ENCODE results near the gene SIGLEC12.
"Not testable (repeated sequence)": the region's sequence is repeated elsewhere in the genome, so short reads cannot be mapped to it uniquely, and the experiment has no call there.

SIGLEC12 gene

DNA sequence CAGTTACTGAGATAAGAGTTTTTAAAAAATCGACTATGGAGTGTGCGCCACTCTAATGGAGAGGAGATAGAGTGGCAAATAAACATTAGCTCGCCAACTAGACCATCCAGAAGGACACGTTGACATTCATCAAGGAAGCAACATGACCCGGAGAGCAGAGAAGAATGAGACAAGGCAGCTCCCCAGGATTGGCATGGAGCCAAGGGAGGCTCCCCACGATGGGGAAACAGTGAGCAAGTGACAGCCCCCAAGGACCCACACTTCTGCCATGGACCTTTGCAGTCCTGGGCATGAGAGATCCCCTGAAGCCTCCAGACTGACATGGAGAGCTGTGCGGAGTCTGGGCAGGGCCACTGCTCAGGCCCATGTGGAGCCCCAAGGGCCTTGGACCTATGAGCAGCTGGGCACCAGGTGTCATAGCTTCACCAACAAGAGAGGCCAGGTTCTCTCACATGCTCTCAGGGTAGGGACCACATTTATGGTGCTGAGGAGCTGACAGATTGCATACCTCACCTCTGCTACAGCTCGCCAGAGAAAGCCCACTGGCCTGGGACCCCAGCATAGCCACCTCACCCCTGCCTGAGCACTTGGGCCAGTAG is 23.2 kb upstream of the SIGLEC12 start:
- DNase-seq (ENCODE audit: low read depth in 2 of 2): no peak

DNA sequence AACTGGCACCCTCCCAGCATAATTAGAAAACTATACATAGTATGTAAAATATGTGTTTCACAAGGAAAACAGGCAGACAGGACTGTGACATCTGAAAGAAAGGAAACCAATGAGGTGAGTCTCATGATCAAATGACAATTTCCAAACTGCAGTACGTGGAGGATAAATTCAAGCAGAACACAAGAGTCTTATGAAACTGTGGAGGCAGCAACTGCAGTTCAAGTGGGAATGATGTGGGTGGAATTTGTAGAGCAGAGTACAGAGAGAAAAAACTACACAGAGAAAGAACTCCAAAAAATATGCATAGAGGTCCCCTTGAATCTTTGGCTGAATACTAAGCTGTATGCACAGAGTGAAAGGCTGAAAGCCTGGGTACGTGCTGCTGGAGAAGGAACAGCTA is 20.2 kb upstream of the SIGLEC12 start:
- DNase-seq (ENCODE audit: low read depth in 2 of 2): no peak

DNA sequence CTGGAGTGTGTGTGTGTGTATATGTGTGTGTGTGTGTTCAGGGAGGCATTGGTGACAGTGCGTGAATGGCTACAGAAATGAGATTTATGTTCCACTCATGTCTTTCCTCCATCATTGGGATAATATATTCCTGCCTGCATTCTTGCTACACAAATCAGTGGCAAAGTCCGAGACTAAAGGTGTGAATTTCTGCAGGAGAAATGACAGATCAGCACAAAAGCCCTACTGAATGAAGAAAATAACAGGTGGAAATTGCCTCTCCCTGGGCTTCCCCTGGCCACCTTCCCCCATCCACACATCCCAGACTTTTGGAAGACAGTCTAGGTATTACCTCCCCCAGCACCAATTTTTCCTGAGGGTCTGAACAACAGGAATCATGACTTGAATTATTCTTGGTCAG is 19.8 kb upstream of the SIGLEC12 start:
- DNase-seq (ENCODE audit: low read depth in 2 of 2): no peak

DNA sequence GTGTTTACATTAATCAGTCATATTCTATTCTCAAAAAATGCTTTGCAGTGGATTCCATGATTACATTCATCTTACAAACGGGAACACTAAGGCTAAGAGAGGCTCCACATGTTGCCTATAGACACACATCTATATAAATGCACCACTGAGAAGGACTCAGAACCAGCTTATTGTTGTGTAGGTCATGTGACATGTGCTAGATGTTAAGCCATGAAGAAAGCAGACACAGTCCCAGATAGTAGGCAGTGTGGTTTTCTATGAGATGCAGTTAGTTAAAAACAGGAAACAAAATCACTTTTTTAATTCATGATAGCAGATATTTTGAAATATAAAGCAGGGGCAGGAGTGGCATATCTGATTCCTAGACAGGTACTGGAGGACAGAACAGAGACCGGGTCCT is 19.1 kb upstream of the SIGLEC12 start:
- no peak for DNase-seq (ENCODE audit: low read depth in 2 of 2)

DNA sequence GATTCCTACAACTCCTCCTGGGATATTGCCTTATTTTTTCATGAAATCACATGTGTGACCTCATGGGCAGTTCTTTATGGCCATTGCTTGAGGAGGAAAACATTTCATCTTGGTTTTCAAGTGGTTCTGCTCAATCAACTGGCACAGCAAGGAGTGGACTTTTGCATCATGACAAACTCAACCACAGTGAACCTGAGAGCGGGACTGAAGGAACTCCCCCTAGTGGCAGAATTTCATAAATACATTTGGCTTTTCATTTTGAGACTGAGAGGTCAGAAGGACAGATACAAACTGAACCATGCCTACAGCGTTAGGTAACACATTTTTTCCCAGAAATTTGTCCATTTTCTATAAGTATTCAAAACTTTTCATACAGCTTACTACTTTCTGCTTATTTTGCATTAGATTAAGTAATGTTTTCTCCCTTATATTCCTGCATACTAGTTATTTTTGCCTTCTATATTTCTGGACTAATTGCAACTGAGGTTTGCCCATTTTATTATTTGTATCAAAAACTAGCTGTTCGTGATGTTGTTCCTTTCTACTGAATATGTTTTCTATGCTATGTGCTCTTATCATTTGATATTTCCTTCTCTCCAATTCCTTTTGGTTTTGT is 13.4 kb upstream of the SIGLEC12 start:
- DNase-seq (ENCODE audit: low read depth in 2 of 2): peak; percentile 3 to 16

DNA sequence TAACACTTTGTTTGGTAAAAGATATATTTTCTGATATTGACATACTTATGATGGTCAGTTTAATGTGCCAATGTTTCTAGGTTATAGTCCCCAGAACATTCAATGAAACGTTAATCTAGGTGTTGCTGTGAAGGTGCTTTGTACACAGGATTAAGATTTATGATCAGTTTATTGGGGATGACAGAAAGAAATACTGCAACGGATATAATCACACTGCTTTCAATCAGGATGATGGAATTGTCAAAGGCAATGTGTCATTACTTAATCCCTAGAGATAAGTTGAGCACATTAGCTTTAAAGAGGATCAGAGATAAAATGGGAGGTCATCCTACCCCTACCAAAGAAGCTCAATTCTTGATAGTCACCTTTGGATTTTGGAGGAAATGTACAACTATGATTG is 12.4 kb upstream of the SIGLEC12 start:
- no peak for DNase-seq (ENCODE audit: low read depth in 2 of 2)

DNA sequence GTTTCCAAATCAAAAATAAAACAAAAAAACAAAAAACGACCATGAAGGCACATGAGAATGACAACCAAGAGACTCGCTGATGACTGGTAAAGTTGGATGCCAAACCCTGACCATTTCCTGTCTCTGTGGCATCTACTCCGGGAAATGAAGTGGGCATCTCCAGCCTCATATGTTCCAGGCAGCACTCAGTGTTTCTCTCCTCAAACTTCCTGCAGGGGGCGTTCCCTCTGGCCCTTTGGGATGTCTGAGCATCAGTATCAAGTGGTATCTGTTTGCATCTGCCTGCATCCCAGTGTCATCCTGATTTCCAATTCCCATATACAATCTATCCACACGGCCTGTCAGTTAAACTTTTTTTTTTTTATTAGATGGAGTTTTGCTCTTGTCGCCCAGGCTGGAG is 9.8 kb upstream of the SIGLEC12 start:
- DNase-seq (ENCODE audit: low read depth in 2 of 2): no peak

DNA sequence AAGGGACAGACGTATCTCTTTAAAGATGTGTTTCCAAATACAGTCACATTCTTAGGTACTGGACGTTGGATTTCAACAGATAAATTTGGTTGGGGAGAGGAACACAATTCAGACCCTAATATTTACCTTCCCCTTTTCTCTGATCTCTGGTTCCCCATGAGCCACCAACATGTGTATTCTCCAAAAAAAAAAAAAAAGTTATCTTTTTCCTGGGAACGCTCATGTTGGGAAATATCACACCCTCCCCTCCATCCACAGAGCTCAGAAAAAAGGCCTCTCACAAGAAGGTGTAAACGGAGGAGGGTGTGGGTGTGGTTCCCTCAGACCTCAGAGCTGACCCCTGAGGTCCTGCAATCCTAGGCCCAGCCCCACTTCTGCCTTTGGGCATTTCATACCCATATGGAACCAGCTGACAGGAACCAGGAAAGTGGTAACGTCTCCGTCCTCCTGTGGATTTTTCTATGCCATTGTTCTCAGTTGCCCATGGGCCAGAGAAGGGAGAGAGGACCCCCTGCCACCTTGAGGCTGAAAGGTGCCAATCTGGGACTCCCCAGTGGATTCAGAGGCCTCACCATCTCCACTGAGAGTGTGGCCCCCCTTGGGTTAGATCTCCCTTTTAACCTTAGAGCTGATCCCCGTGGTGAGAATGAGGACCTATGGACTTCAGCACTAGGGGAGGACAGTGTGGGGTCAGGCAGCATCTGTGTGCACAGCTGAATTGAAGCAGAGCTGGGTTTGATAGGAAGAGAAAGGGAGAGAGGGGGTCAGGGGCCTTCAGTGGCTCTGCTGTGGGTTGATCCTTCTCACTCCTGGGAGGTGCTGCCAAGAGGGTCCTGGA is 8.4 kb upstream of the SIGLEC12 start:
- no peak for DNase-seq (ENCODE audit: low read depth in 2 of 2)

DNA sequence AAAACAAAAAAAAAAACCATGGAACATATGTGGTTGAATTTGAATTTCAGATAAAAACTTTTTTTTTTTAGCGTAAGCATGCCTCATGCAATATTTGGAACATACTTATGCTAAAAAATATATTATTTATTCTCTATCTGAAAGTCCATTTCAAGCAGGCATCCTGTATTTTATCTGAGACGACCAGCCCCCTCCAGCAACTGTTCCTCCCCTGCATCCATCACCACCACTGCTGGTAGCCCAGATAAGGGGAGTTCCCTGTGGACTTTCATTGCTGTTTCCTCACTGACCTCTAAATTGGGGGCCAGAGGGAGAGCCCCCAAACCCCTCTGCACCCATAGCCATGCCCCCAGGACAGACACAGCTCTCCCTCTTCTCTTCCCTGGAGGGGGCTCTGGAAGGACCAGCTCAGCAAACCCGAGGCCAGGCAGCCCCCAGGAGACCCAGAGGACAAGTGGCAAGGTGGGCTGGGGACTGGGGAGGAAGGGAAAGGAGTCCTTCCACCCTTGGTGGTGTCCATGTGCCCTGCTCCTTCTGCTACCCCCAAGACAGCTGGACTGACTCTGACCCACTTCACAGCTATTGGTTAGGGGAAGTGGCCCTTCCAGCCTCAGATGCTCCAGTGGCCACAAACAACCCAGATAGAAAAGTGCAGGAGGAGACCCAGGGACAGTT is 6.6 kb upstream of the SIGLEC12 start:
- no peak for DNase-seq (ENCODE audit: low read depth in 2 of 2)

DNA sequence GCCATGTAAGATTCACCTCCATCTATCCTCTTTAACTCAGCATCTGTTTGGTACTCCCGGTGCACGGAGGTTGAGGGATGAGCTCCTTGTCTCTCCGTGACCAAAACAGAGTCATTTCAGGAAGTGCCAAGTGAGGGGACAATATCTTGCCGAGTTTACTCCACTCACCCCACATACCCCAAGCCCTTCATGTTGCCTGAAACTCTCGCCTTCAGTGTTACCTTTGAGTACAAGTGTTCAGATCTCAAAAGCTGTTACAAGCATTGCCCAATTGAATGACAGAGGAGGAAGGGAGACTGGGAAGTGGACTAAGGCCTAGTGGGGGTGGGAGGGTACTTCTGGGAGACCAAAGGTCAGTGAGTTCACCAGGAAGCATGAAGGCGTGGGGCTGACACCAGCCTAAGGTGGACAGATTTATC is 6.0 kb upstream of the SIGLEC12 start:
- DNase-seq (ENCODE audit: low read depth in 2 of 2): no peak

DNA sequence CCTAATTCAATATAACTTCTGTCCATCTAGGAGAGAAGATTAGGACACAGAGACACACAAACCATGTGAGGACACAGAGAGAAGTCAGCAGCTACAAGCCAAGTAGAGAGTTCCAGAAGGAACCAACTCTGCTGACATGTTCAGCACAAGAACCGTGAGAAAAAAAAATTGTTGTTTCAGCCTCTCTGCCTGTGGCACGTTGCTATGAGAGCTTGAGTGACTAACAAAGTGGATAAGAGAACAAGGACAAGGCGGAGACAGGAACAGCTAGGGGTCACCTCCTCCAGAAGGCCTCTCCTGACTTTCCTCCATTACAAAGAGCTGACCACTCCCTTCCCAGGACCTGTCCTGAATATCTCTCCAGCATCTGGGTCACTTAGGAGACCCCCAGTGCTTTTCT is 5.6 kb upstream of the SIGLEC12 start:
- no peak for DNase-seq (ENCODE audit: low read depth in 2 of 2)

DNA sequence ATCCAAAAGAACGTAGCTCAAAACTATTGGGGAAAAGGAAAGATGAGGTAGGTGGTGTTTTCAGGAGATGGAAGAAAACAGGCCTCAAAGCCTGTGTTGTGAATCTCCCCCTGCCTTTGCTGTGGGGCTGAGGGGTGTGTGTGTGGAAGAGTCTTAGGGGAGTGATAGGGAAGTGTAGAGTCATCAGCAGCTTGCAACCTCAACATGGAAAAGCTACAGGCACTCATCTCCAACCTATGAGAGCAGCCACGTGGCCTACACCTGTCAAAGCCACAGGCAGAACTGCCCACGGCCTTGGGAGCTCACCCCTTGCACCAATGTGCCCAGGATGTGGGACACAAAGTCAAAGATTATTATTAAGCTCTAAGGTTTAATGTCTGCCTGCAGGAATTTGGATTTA is 4.3 kb upstream of the SIGLEC12 start:
- DNase-seq (ENCODE audit: low read depth in 2 of 2): no peak

DNA sequence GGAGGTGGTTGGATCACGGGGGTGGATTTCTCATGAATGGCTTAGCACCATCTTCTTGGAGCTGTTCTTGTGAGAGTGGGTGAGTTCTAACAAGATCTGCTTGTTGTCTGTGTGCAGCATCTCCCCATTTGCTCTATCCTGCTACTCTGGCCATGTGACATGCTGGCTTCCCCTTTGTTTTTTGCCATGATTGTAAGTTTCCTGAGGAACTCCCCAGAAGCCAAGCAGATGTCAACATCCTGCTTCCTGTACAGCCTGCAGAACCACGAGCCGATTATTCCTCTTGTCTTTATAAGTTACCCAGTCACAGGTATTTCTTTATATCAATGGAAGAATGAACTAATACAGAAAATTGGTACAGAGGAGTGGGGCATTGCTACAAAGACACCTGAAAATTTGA is 2.3 kb upstream of the SIGLEC12 start:
- no peak for DNase-seq (ENCODE audit: low read depth in 2 of 2)

DNA sequence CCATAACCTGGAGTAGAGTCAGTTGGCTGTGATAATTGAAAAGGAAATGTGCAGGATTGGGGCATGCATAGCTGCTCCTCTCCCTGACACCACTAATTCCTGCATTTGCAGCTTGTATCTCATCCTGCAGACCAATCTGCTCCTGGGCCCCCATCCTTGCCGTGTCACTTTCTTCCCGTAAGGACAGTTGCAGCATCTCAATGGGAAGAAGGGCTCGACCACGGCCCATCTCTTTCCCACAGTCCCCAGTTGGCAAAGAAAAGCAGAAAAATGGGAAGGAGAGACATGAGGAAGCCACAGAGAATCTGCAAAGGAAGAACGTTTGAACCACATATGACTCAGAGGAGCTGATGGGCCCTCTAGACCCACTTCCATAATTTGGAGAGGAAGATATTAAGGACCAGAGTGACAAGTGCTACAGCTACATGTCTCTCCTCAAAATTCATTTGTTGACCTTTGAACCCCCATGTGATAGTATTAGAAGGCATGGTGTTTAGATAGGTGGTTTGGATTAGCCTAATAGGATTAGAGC is 1.8 kb upstream of the SIGLEC12 start:
- DNase-seq (ENCODE audit: low read depth in 2 of 2): no peak

DNA sequence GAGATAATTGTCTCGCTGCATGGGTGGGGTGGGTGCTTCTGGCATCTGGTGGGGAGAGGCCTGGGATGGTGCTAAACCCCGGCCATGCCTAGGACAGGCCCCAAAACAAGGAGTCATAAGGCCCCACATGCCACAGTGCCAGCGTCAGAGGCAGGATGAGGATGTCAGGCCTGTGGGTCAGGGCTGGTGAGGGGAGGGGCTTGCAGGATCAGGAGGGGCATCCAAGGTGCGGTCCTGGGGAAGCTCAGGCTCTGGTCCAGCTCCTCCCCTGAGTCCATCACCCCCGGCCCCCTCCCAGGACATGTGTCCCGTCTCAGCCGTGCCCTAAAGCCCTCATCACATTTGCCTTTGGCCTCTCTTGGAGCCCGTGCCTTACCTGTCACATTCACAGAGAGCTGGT is 669 bp downstream of the SIGLEC12 start:
- not testable (repeated sequence) for DNase-seq (ENCODE audit: low read depth in 2 of 2)

DNA sequence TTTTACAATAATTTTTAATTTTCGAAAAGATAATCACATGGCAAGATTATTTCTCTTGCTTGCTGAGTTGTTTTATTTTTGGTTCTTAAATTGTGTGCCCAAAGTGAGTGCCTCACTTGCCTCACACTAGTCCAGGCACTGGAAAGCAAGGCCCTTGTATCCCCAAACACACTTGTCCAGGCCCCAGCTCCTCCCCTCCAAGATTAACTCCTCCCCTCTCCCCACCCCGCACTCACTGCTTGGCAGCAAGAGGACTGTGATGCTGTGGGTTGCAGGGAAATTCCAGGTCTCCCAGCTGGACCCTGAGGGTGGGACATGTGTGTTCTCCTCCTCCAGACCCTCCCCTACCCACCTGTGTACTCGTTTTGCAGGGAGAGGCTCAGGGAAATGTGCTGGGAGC is 3.9 kb downstream of the SIGLEC12 start:
- DNase-seq (ENCODE audit: low read depth in 2 of 2): no peak

DNA sequence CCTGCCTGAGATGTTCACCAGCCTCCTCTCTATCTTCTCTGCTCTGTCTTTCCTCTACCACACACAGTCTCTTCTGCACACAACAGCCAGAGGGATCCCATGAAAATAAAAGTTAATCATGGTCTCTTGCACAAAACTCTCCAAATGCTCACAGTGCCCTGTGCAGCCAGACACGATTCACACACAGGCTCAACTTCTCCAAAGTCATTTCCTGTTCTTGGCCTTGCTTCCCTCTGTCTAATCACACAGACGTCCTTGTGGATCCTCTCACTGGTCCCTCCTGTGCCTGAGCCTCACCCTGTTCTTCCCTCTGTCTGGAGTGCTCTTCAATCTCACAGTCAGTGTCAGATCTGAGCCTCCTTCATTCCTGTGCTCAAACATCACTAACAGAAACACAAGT is 7.8 kb downstream of the SIGLEC12 start:
- no peak for DNase-seq (ENCODE audit: low read depth in 2 of 2)

DNA sequence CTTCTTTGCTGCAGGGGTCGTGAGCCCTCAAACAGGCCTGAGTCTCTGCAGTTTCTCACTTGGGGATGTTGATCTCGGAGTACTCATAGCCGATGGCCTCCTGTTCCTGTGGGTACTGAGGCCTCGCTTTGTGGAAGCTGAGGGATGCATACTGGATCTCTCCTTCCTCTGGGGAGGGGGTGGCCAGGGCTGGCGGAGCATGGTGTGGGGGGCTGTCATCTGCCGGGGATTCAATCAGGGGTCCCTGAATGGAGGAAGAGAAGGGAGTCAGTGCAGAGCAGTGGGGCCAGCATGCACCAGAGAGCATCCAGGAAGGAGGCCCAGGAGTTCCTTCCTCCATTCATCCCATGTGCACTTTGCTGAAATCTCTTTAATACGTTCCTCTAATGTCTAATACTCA is 10.0 kb downstream of the SIGLEC12 start:
- DNase-seq (ENCODE audit: low read depth in 2 of 2): no peak

DNA sequence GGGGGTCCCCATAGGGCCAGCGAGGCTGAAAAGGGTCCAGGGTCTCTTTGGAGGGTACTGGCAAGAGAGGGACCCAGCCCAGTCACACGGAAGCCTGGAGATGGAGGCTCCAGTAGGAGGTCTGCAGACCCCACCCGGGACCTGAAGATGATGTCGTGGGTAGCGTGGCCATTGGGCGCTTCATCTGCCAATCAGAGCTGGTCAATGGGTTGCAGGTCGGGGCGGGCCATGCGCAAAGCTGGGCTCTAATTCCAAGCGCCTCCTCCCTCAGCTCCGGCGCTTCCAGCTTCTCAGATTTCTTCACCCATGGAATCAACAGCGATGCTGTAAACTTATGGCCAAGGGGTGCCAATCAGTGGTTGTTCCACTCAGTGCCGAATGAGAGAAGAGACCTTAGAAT is 10.9 kb downstream of the SIGLEC12 start:
- DNase-seq (ENCODE audit: low read depth in 2 of 2): no peak

DNA sequence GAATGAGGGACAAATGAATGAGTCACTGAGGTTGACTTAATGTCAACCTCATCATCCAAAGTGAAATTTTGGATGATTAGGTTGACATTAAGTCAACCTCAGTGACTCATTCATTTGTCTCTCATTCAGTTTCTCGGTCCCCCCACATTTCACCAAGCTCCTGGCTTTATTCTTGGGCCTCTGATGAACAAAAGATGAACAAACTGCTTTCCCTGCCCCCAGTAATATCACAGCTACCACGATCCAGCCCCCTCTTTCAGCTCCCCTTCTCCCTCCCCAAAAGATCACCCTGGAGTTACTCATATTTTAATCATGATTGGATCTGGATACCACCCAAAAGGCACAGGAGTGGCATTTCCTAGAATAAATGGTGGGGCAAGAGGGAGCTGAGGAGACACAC is 12.5 kb downstream of the SIGLEC12 start:
- DNase-seq (ENCODE audit: low read depth in 2 of 2): no peak

DNA sequence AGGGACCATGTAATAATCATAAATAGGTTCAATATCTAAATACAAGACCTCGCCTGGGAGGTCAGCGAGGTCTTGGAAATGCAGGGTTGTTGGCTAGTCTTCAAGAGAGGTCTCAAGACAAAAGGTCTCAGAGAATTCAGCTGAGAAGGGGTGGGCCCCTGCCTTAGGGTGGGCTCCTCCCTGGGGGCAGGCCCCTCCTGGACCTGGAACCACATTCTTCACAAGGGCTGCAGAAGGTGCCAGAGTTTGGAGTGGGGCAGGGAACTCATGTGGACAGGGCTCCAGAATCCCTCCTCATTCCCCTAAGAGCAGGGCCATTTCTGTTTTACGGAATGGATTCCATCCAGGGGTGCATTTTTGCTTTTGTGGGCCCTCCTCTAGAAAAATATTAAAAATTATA is 13.1 kb downstream of the SIGLEC12 start:
- no peak for DNase-seq (ENCODE audit: low read depth in 2 of 2)

DNA sequence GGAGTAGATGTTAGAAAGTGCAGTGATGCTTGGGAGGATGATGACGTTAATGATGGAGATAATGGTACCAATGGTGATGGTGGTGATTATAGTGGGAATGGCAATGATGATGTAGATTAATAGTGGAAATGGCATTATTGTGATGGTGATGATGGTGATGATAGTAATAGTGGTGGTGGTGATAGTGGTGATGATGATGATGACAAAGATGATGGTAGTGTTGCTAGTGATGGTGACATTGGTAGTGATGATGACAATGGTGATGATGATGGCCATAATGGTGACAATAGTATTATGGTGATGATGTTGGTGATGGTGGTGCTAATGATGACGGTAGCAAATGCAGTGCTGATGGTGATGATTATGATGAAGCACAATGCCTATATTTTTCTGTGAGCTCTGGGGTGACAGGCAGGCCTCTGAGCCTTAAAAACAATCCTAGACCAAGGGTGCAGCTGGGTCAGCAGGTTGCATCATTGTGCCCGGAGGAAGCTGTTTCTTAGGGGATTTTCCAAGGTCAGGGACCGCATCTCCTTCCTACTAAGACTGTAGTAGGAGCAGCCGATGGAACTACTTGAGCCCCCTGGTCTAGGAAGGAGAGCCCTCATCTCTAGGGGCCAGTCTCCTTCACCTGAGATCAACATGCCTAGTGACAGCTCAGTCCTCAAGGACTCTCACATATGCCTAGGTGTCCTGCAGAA is 15.5 kb downstream of the SIGLEC12 start:
- DNase-seq (ENCODE audit: low read depth in 2 of 2): no peak

Data from fibroblast of skin of left quadriceps (primary cell).